HG03196 (cell line): ENCODE measurements around the gene DYNC2I2.
"Not testable (repeated sequence)": the region's sequence is repeated elsewhere in the genome, so short reads cannot be mapped to it uniquely, and the experiment has no call there.

Experiments used
- ATAC-seq: cut with Tn5 transposase; IDR thresholded peaks from one replicate; pipeline ENCODE4 v1.9.1; 2021; ENCODE audit not compliant: unreplicated experiment

The DYNC2I2 gene

GRCh38 chr9:128619779-128620178 is 36.9 kb downstream of the DYNC2I2 start:
- ATAC-seq: no peak

GRCh38 chr9:128619127-128619526 is 37.5 kb downstream of the DYNC2I2 start:
- ATAC-seq: no peak

GRCh38 chr9:128617943-128618342 is 38.7 kb downstream of the DYNC2I2 start:
- no peak for ATAC-seq

GRCh38 chr9:128615571-128615970 is 41.1 kb downstream of the DYNC2I2 start:
- no peak for ATAC-seq

GRCh38 chr9:128614728-128615127 is 41.9 kb downstream of the DYNC2I2 start:
- ATAC-seq: no peak

DNA sequence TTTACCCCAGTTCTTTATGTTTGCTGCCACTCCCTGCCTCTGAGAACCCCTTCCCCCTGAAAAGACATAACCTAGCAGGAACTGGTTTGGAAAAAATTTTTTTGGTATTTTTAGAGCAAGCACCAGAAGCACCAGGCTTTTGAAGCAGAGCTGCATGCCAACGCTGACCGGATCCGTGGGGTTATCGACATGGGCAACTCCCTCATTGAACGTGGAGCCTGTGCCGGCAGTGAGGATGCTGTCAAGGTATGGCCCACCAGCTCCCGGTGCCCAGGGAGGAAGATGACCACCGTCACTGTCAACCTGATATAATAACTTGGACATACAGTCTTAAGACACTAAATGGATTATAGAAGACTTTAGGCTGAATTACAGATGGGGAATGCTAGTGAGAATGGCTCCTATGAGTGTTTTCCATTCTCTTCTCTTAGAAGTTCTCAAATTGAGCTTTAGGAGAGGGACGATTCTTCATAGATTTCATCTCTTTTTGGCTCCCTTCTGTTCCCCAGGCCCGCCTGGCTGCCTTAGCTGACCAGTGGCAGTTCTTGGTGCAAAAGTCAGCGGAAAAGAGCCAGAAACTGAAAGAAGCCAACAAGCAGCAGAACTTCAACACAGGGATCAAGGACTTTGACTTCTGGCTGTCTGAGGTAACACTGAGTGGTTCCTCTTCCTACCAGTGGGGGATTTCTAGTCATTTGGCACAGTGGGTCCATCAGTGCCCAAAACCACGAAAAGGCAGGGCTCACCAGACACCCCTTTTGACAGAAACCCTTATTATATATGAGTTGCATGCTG is 44.9 kb downstream of the DYNC2I2 start:
- ATAC-seq: no peak

- no peak for ATAC-seq
Observed at GRCh38 chr9:128610897-128611296, 45.8 kb downstream of the DYNC2I2 start.

- no peak for ATAC-seq
Observed at GRCh38 chr9:128607642-128608350, 48.9 kb downstream of the DYNC2I2 start.

GRCh38 chr9:128603697-128604096 is 53.0 kb downstream of the DYNC2I2 start:
- no peak for ATAC-seq

GRCh38 chr9:128600099-128600498 is 56.5 kb downstream of the DYNC2I2 start:
- ATAC-seq: no peak

GRCh38 chr9:128595471-128595870 is 61.2 kb downstream of the DYNC2I2 start:
- no peak for ATAC-seq

- no peak for ATAC-seq
Observed at GRCh38 chr9:128593856-128594255, 62.8 kb downstream of the DYNC2I2 start.

DNA sequence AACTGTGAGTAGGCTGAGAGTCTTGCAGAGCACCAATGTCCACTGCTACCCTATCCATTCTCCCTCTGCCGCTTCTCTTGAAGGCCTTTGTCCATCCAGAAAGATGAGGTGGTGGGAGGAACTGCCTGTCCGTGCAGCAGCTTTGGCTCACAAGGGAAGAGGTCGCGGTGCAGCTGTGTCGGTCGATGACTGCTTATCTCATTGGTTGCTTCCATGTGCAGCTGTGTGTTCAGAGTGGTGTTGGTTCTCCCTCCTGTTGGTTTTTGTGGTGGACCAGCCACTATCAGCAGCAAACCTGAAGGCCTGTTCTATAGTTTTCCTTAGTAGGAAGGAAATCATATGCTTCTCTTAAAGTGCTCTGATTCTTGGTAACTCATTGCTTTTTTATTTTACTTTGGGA is 63.6 kb downstream of the DYNC2I2 start:
- ATAC-seq: no peak

DNA sequence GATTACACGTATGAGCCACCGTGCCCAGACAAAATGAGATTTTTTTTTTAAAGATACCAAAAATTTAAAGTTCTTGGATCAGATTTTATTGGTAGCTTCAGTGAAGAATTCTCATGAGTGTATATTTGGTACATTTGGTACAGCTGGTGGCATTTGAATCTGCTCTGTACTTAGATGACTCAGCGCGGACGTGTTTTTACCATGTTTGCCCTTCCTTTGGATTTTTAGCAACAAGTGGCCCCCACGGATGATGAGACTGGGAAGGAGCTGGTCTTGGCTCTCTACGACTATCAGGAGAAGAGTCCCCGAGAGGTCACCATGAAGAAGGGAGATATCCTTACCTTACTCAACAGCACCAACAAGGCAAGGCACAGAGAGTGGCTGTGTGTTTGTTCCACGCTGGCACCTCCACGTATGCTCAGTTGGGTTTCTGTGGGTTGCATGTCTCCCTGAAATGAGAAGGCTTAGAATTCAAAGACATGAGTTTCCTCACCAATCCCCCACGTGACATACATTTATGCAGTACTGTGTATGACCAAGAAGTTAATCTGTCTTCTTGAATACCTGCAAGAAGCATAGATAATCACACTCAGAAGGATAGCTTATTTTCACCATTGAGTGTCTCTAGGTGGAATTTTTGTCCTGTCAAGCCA is 67.9 kb downstream of the DYNC2I2 start:
- ATAC-seq: no peak

- ATAC-seq: no peak
Observed at GRCh38 chr9:128587453-128587852, 69.2 kb downstream of the DYNC2I2 start.

GRCh38 chr9:128586934-128587333 is 69.7 kb downstream of the DYNC2I2 start:
- not testable (repeated sequence) for ATAC-seq

- ATAC-seq: not testable (repeated sequence)
Observed at GRCh38 chr9:128585155-128585554, 71.5 kb downstream of the DYNC2I2 start.
